Breast epithelium (tissue), 4 donors: ENCODE measurements around the gene MICU2. TPM values are rescaled to one million over a fixed set of nuclear protein-coding genes. Genes with fewer than 3 reads are reported as not detected.

Source experiments
- DNase-seq, 2 donors: peaks; one replicate each; pipeline ENCODE4 v3.0.0-alpha.2; 2019; ENCODE audit warnings: low spot score in 2 of 2
- H3K27ac ChIP-seq, 2 donors: fragments of 200-600 bp; sonication (generic) in 1 of 2; one replicate each; pipeline ENCODE4 v1.5.1; 2016 to 2019; ENCODE audit warnings: mild to moderate bottlenecking in 1 of 2
- H3K27me3 ChIP-seq, 2 donors: fragments of 200-600 bp; sonication (generic) in 1 of 2; one replicate each; pipeline versions ENCODE4 v1.5.1 to v1.6.0; 2017 to 2019; ENCODE audit warnings: control low read depth in 1 of 2, mild to moderate bottlenecking in 1 of 2
- H3K36me3 ChIP-seq: fragments of 200-600 bp; one replicate; pipeline ENCODE4 v1.5.1; 2019
- H3K4me1 ChIP-seq, 2 donors: fragments of 200-600 bp; sonication (generic); one replicate each; pipeline ENCODE4 v1.5.1; 2016 to 2019; ENCODE audit warnings: control low read depth in 1 of 2
- H3K4me3 ChIP-seq, 3 donors: fragments of 200-600 bp; sonication (generic); 1 replicate in 2 of 3; 2 replicates in 1 of 3; pipeline ENCODE4 v1.5.1; 2016 to 2019; ENCODE audit warnings: mild to moderate bottlenecking in 3 of 3, moderate library complexity in 2 of 3
- H3K9me3 ChIP-seq, 2 donors: fragments of 200-600 bp; sonication (generic) in 1 of 2; one replicate each; pipeline ENCODE4 v1.5.1; 2016 to 2019; ENCODE audit warnings: control low read depth in 1 of 2
- CTCF ChIP-seq, 3 donors: fragments of 450-650 bp; IDR thresholded peaks; one replicate each; pipeline ENCODE4 v1.5.1; 2016 to 2017; ENCODE audit warnings: antibody characterized with exemption in 3 of 3, mild to moderate bottlenecking in 3 of 3, moderate library complexity in 3 of 3
- POLR2A ChIP-seq: fragments of 450-650 bp; IDR thresholded peaks from one replicate; pipeline ENCODE4 v1.6.1; 2016; ENCODE audit warnings: antibody characterized with exemption, mild to moderate bottlenecking, moderate library complexity
- POLR2AphosphoS5 ChIP-seq, 3 donors: sonication (generic); formaldehyde crosslinking; IDR thresholded peaks; one replicate each; pipeline ENCODE4 v1.6.1; 2017; ENCODE audit warnings: antibody characterized with exemption in 3 of 3
- intact Hi-C: fragments of 100-400 bp; cut with DNase I; formaldehyde crosslinking; loops from one replicate; pipeline ENCODE4 v1.15.1; 2023; ENCODE audit warnings: low total_unique reads
- total RNA-seq, 3 donors: library from RNA; depleted of rRNA; stranded (reverse); fragments of >200 nt; gene quantifications; one replicate each; pipeline ENCODE4 v1.1.0, GENCODE V29; 2016

Gene MICU2
- total RNA-seq, 3 donors from 2014 or later = 54.1 to 90.9 (median 73.7) TPM

- no peak for DNase-seq
- peaks cover 0 to 9% of the 10 kb centered on the region in 2 donors for H3K27me3 ChIP-seq
- no peak overlapping the region for H3K4me3 ChIP-seq
- no peak overlapping the region for H3K27ac ChIP-seq
- H3K36me3 ChIP-seq = no peaks in the 10 kb centered on the region
- no peaks in the 10 kb centered on the region for H3K9me3 ChIP-seq
- TF ChIP-seq CTCF (IDR thresholded peaks at IDR 0.05) (no peak), POLR2A (no peak), POLR2AphosphoS5 (IDR thresholded peaks at IDR 0.05) (no peak)
- no peaks in the 10 kb centered on the region for H3K4me1 ChIP-seq
- intact Hi-C loops = no loop called here
These were observed 33.3 kb upstream of the MICU2 start for GRCh38 chr13:21637296-21637695.

- DNase-seq = no peak
- Histone ChIP-seq H3K27ac (no peak overlapping the region), H3K36me3 (no peaks in the 10 kb centered on the region), H3K27me3 (peaks cover 0 to 9% of the 10 kb centered on the region in 2 donors), H3K4me1 (no peaks in the 10 kb centered on the region), H3K9me3 (no peaks in the 10 kb centered on the region), H3K4me3 (no peak overlapping the region)
- TF ChIP-seq POLR2A = no peak
- intact Hi-C loops = no loop called here
These were observed 32.7 kb upstream of the MICU2 start for GRCh38 chr13:21636656-21637055.

DNA sequence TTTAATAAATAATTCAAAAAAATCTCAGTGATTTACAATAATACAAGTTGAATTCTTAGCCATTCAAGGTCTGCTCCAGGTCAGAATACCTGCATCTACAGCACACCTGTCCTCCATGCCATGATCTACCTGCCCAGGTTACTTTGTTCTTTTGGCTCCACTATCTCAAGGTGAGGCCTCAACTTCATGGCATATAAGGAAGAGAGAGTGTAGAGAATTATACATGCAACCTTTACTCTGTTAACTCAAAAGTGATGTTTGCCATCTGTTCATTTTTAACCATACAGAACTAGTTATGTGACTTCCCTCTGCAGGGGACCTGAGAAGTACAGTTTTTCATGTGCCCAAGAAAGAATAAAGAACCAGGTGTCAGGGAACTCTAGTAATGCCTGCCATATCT, 28.2 kb upstream of the MICU2 start:
- H3K27ac ChIP-seq = no peak overlapping the region
- no peaks in the 10 kb centered on the region for H3K36me3 ChIP-seq
- H3K27me3 ChIP-seq = peaks cover 0 to under 1% of the 10 kb centered on the region in 2 donors
- DNase-seq = no peak
- TF ChIP-seq POLR2AphosphoS5 (IDR thresholded peaks at IDR 0.05) (no peak), CTCF (IDR thresholded peaks at IDR 0.05) (no peak), POLR2A (no peak)
- no peak overlapping the region for H3K4me3 ChIP-seq
- intact Hi-C loops = loop anchor here (5.0 kb wide), 1 partner anchor 1370 kb away; no protein-coding TSS in a partner anchor
- H3K4me1 ChIP-seq = no peaks in the 10 kb centered on the region
- peaks cover 0 to 8% of the 10 kb centered on the region in 2 donors for H3K9me3 ChIP-seq

DNA sequence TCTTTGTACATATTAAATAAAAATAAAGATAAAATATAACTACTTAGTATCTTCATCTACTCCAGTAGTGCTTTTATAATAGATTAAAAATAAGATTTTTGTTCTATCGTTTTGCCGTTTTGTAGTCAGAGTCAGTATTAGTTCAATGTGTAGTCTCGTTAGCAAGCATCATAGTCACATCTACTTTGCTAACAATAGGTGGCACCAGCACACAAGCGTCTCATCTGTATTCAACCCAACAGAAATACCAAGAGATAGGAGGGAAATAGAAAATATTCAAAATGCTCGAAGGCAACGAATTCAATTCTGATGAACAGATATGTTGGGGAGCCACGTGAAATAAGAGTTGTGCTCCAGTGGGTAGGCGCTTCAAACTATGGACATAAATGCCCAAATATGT, 21.4 kb upstream of the MICU2 start:
- Histone ChIP-seq H3K9me3 (no peaks in the 10 kb centered on the region), H3K4me3 (no peak overlapping the region), H3K27ac (no peak overlapping the region), H3K27me3 (no peaks in the 10 kb centered on the region), H3K36me3 (no peaks in the 10 kb centered on the region), H3K4me1 (no peaks in the 10 kb centered on the region)
- intact Hi-C loops = no loop called here
- DNase-seq = no peak
- TF ChIP-seq POLR2AphosphoS5 (IDR thresholded peaks at IDR 0.05) (no peak), CTCF (IDR thresholded peaks at IDR 0.05) (peak in 1 of 3 donors; percentile 11)

GRCh38 chr13:21620861-21621260, 16.9 kb upstream of the MICU2 start:
- no peak overlapping the region for H3K27ac ChIP-seq
- intact Hi-C loops = no loop called here
- H3K4me1 ChIP-seq = no peaks in the 10 kb centered on the region
- H3K27me3 ChIP-seq = no peaks in the 10 kb centered on the region
- no peak overlapping the region for H3K4me3 ChIP-seq
- H3K36me3 ChIP-seq = no peaks in the 10 kb centered on the region
- TF ChIP-seq POLR2AphosphoS5 (IDR thresholded peaks at IDR 0.05) (no peak), CTCF (IDR thresholded peaks at IDR 0.05) (no peak), POLR2A (no peak)
- no peak for DNase-seq
- no peaks in the 10 kb centered on the region for H3K9me3 ChIP-seq
